ENCODE data around the gene IFT80.
A peak's percentile ranks its signal among the peaks of the same experiment; 100 is the strongest.

The IFT80 gene

GRCh38 chr3:160224811-160225175 is 174.2 kb downstream of the IFT80 start:
- peaks cover 28% of the 10 kb centered on the region for H3K27me3 ChIP-seq (ENCODE audit: control insufficient read depth, low read length)
- no peak overlapping the region for H3K27ac ChIP-seq (ENCODE audit: low read depth, low read length)
- no peaks in the 10 kb centered on the region for H3K36me3 ChIP-seq (ENCODE audit: control insufficient read depth, low read length)
- no peaks in the 10 kb centered on the region; the same call in 1 of the 2 replicates for H3F3A ChIP-seq (ENCODE audit: control insufficient read depth, insufficient read depth)
- no peaks in the 10 kb centered on the region for H3K9me2 ChIP-seq (replicated peaks; ENCODE audit: control insufficient read depth, low read length)
- TF ChIP-seq CTCF (IDR thresholded peaks at IDR 0.05; ENCODE audit: low read depth, low read length, poor library complexity, severe bottlenecking) (no peak), EZH2phosphoT487 (IDR thresholded peaks at IDR 0.05; ENCODE audit: borderline replicate concordance, low read length) (no peak)
- H3K9me3 ChIP-seq (ENCODE audit: control insufficient read depth, insufficient read depth, low read length), result no peaks in the 10 kb centered on the region
- peak overlapping the region; percentile 75 for H3K4me3 ChIP-seq (ENCODE audit: low read length)
- H3K4me2 ChIP-seq (ENCODE audit: low read length), result peak overlapping the region; percentile 81
- no peaks in the 10 kb centered on the region for H3K79me2 ChIP-seq (ENCODE audit: control insufficient read depth, low read length)
- no peaks in the 10 kb centered on the region for H4K20me1 ChIP-seq (ENCODE audit: control insufficient read depth, insufficient read depth, low read depth, low read length)
- peaks cover 18% of the 10 kb centered on the region for H3K4me1 ChIP-seq (ENCODE audit: control insufficient read depth, low read length)

GRCh38 chr3:160224256-160224655 is 174.8 kb downstream of the IFT80 start:
- Histone ChIP-seq H3K4me2 (ENCODE audit: low read length) (no peak overlapping the region), H3K4me3 (ENCODE audit: low read length) (no peak overlapping the region)

GRCh38 chr3:160221019-160221418 is 178.0 kb downstream of the IFT80 start:
- Histone ChIP-seq H3K27ac (ENCODE audit: low read depth, low read length) (no peak overlapping the region), H3K4me3 (ENCODE audit: low read length) (no peak overlapping the region), H3K4me2 (ENCODE audit: low read length) (no peak overlapping the region), H3K4me1 (ENCODE audit: control insufficient read depth, low read length) (peaks cover 13% of the 10 kb centered on the region), H3K9me2 (replicated peaks; ENCODE audit: control insufficient read depth, low read length) (no peaks in the 10 kb centered on the region), H3K27me3 (ENCODE audit: control insufficient read depth, low read length) (peaks cover 16% of the 10 kb centered on the region), H3K79me2 (ENCODE audit: control insufficient read depth, low read length) (no peaks in the 10 kb centered on the region), H3F3A (ENCODE audit: control insufficient read depth, insufficient read depth) (no peaks in the 10 kb centered on the region), H3K9me3 (ENCODE audit: control insufficient read depth, insufficient read depth, low read length) (no peaks in the 10 kb centered on the region), H3K36me3 (ENCODE audit: control insufficient read depth, low read length) (no peaks in the 10 kb centered on the region), H4K20me1 (ENCODE audit: control insufficient read depth, insufficient read depth, low read depth, low read length) (no peaks in the 10 kb centered on the region)
- TF ChIP-seq CTCF (IDR thresholded peaks at IDR 0.05; ENCODE audit: low read depth, low read length, poor library complexity, severe bottlenecking), result no peak
- no peak for TF ChIP-seq EZH2phosphoT487 (IDR thresholded peaks at IDR 0.05; ENCODE audit: borderline replicate concordance, low read length)

More at GRCh38 chr3:160224256-160224655, 174.8 kb downstream of the IFT80 start:
- Histone ChIP-seq H3K9me2 (replicated peaks; ENCODE audit: control insufficient read depth, low read length) (no peaks in the 10 kb centered on the region), H3K27me3 (ENCODE audit: control insufficient read depth, low read length) (peaks cover 28% of the 10 kb centered on the region), H3F3A (ENCODE audit: control insufficient read depth, insufficient read depth) (no peaks in the 10 kb centered on the region; the same call in 1 of the 2 replicates), H4K20me1 (ENCODE audit: control insufficient read depth, insufficient read depth, low read depth, low read length) (no peaks in the 10 kb centered on the region), H3K36me3 (ENCODE audit: control insufficient read depth, low read length) (no peaks in the 10 kb centered on the region), H3K27ac (ENCODE audit: low read depth, low read length) (no peak overlapping the region), H3K4me1 (ENCODE audit: control insufficient read depth, low read length) (peaks cover 18% of the 10 kb centered on the region), H3K9me3 (ENCODE audit: control insufficient read depth, insufficient read depth, low read length) (no peaks in the 10 kb centered on the region), H3K79me2 (ENCODE audit: control insufficient read depth, low read length) (no peaks in the 10 kb centered on the region)
- TF ChIP-seq EZH2phosphoT487 (IDR thresholded peaks at IDR 0.05; ENCODE audit: borderline replicate concordance, low read length), result no peak
- TF ChIP-seq CTCF (IDR thresholded peaks at IDR 0.05; ENCODE audit: low read depth, low read length, poor library complexity, severe bottlenecking), result no peak
